ENCODE measurements around the gene VCL. TPM values are rescaled to one million over a fixed set of nuclear protein-coding genes. Genes with fewer than 3 reads are reported as not detected.

VCL gene
- total and polyA plus RNA-seq, 12 donors = 117 to 369 (median 237) TPM

GRCh38 chr10:74109452-74109851 lies 111.5 kb downstream of the VCL start:
- no peak for ATAC-seq
- Histone ChIP-seq H3K27ac (no peak overlapping the region), H3K36me3 (peaks cover 4 to 100% (median 93%) of the 10 kb centered on the region in 9 donors), H3K4me1 (peaks cover 0 to 29% (median 8%) of the 10 kb centered on the region in 9 donors), H3K27me3 (no peaks in the 10 kb centered on the region), H3K4me3 (no peak overlapping the region), H3K9me3 (no peaks in the 10 kb centered on the region)
- DNase-seq = no peak
- TF ChIP-seq CTCF (IDR thresholded peaks at IDR 0.05) = no peak
- intact Hi-C loops (cut with DNase I) = no loop called here

- no peaks in the 10 kb centered on the region for H3K9me3 ChIP-seq
- H3K4me3 ChIP-seq = no peak overlapping the region
- no peak for TF ChIP-seq CTCF (IDR thresholded peaks at IDR 0.05)
- no peaks in the 10 kb centered on the region for H3K27me3 ChIP-seq
- WGBS, 2 donors = 72% methylated on average over 1 of the region's 1 CpG
- DNase-seq = no peak
- peak overlapping the region in 1 of 10 donors; percentile 11 for H3K27ac ChIP-seq
- intact Hi-C loops (cut with DNase I) = no loop called here
- H3K36me3 ChIP-seq = peaks cover 7 to 100% (median 93%) of the 10 kb centered on the region in 9 donors
- no peak for ATAC-seq
- H3K4me1 ChIP-seq = peaks cover 0 to 29% (median 8%) of the 10 kb centered on the region in 9 donors
These were observed 112.2 kb downstream of the VCL start for GRCh38 chr10:74110120-74110519.

GRCh38 chr10:74111799-74112198 lies 113.9 kb downstream of the VCL start:
- Histone ChIP-seq H3K9me3 (no peaks in the 10 kb centered on the region), H3K36me3 (peaks cover under 1 to 100% (median 89%) of the 10 kb centered on the region in 9 donors), H3K27me3 (no peaks in the 10 kb centered on the region), H3K4me3 (no peak overlapping the region), H3K27ac (no peak overlapping the region), H3K4me1 (peaks cover 0 to 29% (median 8%) of the 10 kb centered on the region in 9 donors)
- WGBS, 2 donors = 96% methylated on average over 14 of the region's 14 CpGs
- ATAC-seq (no peak), DNase-seq (no peak)
- TF ChIP-seq CTCF (IDR thresholded peaks at IDR 0.05) = no peak
- intact Hi-C loops (cut with DNase I) = no loop called here

GRCh38 chr10:74113546-74113945 lies 115.6 kb downstream of the VCL start:
- 71% methylated on average over 1 of the region's 1 CpG for WGBS, 2 donors
- Histone ChIP-seq H3K27me3 (no peaks in the 10 kb centered on the region), H3K9me3 (no peaks in the 10 kb centered on the region), H3K4me3 (no peak overlapping the region), H3K36me3 (peaks cover 0 to 100% (median 89%) of the 10 kb centered on the region in 9 donors), H3K4me1 (peaks cover 0 to 36% (median 8%) of the 10 kb centered on the region in 9 donors), H3K27ac (peak overlapping the region in 3 of 10 donors; percentile 22 to 58 (median 39))
- TF ChIP-seq CTCF (IDR thresholded peaks at IDR 0.05) = no peak
- DNase-seq (no peak), ATAC-seq (peak in 1 of 8 donors; percentile 26)
- intact Hi-C loops (cut with DNase I) = no loop called here
